ENCODE measurements around the gene USP24. TPM values are rescaled to one million over a fixed set of nuclear protein-coding genes. Genes with fewer than 3 reads are reported as not detected.

USP24 gene
- total RNA-seq, 1 donor from 2014 or later, result 50.5 TPM

GRCh38 chr1:55147524-55147923, 67.6 kb downstream of the USP24 start:
- H3K4me3 Mint-ChIP-seq, result no peak overlapping the region
- TF ChIP-seq CTCF (IDR thresholded peaks at IDR 0.05) (no peak), EZH2phosphoT487 (IDR thresholded peaks at IDR 0.05) (no peak), EZH2 (IDR thresholded peaks at IDR 0.05) (no peak)
- Histone ChIP-seq H3K79me2 (ENCODE audit: low read depth) (no peaks in the 10 kb centered on the region), H3K4me3 (no peak overlapping the region), H4K20me1 (ENCODE audit: low read depth) (no peaks in the 10 kb centered on the region), H3K27ac (no peak overlapping the region), H3K4me2 (no peak overlapping the region), H2AFZ (replicated peaks) (no peak overlapping the region), H3K36me3 (peaks cover 30% of the 10 kb centered on the region), H3K27me3 (no peaks in the 10 kb centered on the region), H3K4me1 (no peaks in the 10 kb centered on the region), H3F3A (ENCODE audit: low read depth) (peaks cover 12% of the 10 kb centered on the region), H3K9ac (no peak overlapping the region), H3K9me3 (ENCODE audit: low read depth) (no peaks in the 10 kb centered on the region)
- H3K4me1 Mint-ChIP-seq, result no peaks in the 10 kb centered on the region
- peaks cover 20% of the 10 kb centered on the region for H3K36me3 Mint-ChIP-seq
- H3K27ac Mint-ChIP-seq, result no peak overlapping the region
- H3K27me3 Mint-ChIP-seq (ENCODE audit: insufficient read depth, low read depth), result no peaks in the 10 kb centered on the region
- H3K9me3 Mint-ChIP-seq, result no peaks in the 10 kb centered on the region
- DNase-seq (ENCODE audit: low spot score), result no peak

DNA sequence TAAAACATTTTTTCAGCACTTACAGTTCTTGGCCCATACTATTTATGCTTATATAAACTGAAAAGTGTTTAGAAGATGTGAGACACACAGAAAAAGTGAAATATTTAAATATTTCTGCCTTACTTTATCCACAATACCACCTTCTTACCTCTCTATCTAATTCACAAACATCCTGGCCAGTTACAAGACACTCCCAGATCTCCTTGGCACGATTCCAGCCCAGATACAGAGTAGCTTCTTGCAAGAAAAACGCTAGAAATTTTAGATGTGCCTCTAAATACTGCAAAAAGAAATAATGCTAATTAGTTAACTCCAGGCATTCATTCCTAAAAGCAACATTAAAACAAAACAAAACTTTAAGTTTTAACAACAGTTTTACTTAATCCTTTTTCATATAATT, 68.4 kb downstream of the USP24 start:
- TF ChIP-seq EZH2phosphoT487 (IDR thresholded peaks at IDR 0.05), result no peak
- no peak for TF ChIP-seq EZH2 (IDR thresholded peaks at IDR 0.05)
- TF ChIP-seq CTCF (IDR thresholded peaks at IDR 0.05), result no peak
- Histone ChIP-seq H3K27ac (no peak overlapping the region), H3K36me3 (peaks cover 33% of the 10 kb centered on the region), H3K9me3 (ENCODE audit: low read depth) (no peaks in the 10 kb centered on the region), H3K4me1 (no peaks in the 10 kb centered on the region), H3K79me2 (ENCODE audit: low read depth) (no peaks in the 10 kb centered on the region), H3F3A (ENCODE audit: low read depth) (peaks cover 12% of the 10 kb centered on the region), H2AFZ (replicated peaks) (no peak overlapping the region), H3K27me3 (no peaks in the 10 kb centered on the region), H3K9ac (no peak overlapping the region), H3K4me3 (no peak overlapping the region), H3K4me2 (no peak overlapping the region), H4K20me1 (ENCODE audit: low read depth) (no peaks in the 10 kb centered on the region)
- Mint-ChIP-seq H3K27me3 (ENCODE audit: insufficient read depth, low read depth) (no peaks in the 10 kb centered on the region), H3K4me3 (no peak overlapping the region), H3K27ac (no peak overlapping the region), H3K4me1 (no peaks in the 10 kb centered on the region), H3K36me3 (peaks cover 20% of the 10 kb centered on the region), H3K9me3 (no peaks in the 10 kb centered on the region)
- no peak for DNase-seq (ENCODE audit: low spot score)

DNA sequence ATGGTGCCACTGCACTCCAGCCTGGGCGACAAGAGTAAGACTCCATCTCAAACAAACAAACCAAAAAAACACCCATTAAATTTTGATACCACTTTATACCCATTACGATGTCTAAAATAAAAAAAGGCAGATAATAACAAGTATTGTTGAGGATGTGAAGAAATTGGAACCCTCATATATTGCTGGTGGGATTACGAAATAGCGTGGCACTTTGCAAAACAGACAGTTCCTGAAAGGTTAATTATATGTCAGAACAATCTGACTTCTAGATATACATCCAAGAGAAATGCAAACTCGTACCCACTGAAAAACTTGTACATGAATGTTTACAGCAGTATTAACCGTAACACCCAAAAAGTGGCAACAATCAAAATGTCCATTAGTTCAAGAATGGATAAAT, 70.3 kb downstream of the USP24 start:
- H3K27me3 Mint-ChIP-seq (ENCODE audit: insufficient read depth, low read depth), result peaks cover 2% of the 10 kb centered on the region
- Histone ChIP-seq H3K9ac (no peak overlapping the region), H3K4me1 (no peaks in the 10 kb centered on the region), H3K27ac (no peak overlapping the region), H3K27me3 (no peaks in the 10 kb centered on the region), H2AFZ (replicated peaks) (no peak overlapping the region), H3K79me2 (ENCODE audit: low read depth) (no peaks in the 10 kb centered on the region), H3K9me3 (ENCODE audit: low read depth) (no peaks in the 10 kb centered on the region), H3K4me2 (no peak overlapping the region), H3K36me3 (peaks cover 33% of the 10 kb centered on the region), H3K4me3 (no peak overlapping the region), H4K20me1 (ENCODE audit: low read depth) (no peaks in the 10 kb centered on the region), H3F3A (ENCODE audit: low read depth) (peaks cover 19% of the 10 kb centered on the region)
- no peak for DNase-seq (ENCODE audit: low spot score)
- H3K9me3 Mint-ChIP-seq, result no peaks in the 10 kb centered on the region
- TF ChIP-seq CTCF (IDR thresholded peaks at IDR 0.05), result no peak
- no peak for TF ChIP-seq EZH2 (IDR thresholded peaks at IDR 0.05)
- TF ChIP-seq EZH2phosphoT487 (IDR thresholded peaks at IDR 0.05), result no peak
- no peak overlapping the region for H3K4me3 Mint-ChIP-seq
- peaks cover 16% of the 10 kb centered on the region for H3K36me3 Mint-ChIP-seq
- H3K27ac Mint-ChIP-seq, result no peak overlapping the region
- no peaks in the 10 kb centered on the region for H3K4me1 Mint-ChIP-seq
